ENCODE measurements around the gene NPVF.

- TF ChIP-seq RCOR1 (IDR thresholded peaks at IDR 0.05; ENCODE audit: low read depth, low read length) (no peak), CTCF (IDR thresholded peaks at IDR 0.05) (no peak; the same call in 2 of the 3 replicates), EHF (CRISPR knock-in tag; IDR thresholded peaks at IDR 0.05) (no peak)
These were observed 47.7 kb downstream of the NPVF start for GRCh38 chr7:25180592-25180923.
